ENCODE data around the gene ZNF280D. TPM values are rescaled to one million over a fixed set of nuclear protein-coding genes. Genes with fewer than 3 reads are reported as not detected.
A peak's percentile ranks its signal among the peaks of the same experiment; 100 is the strongest.

ZNF280D gene
- polyA plus RNA-seq, 1 donor from 2014 or later: 35.4 TPM

DNA sequence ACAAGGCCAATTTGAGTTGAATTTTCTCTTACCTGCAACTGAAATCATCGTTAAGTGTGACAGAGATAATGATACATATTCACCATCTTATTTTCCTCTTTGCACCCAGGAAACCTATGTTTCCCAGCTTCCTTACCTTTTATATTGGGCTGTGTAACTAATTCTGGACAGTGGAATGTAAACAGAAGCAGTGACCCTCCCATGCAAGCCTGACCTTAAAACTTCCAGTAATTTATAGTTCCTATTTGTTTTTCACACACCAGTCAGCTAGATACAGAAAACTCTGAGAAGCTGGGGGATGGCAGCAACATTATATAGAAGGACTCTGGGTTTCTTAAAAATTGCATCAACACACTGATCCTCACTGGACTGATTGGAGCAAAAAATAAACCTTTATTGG is 4.5 kb upstream of the ZNF280D start (continued):
- no peak for TF ChIP-seq EZH2 (IDR thresholded peaks at IDR 0.05; ENCODE audit: borderline replicate concordance, insufficient read depth, low read length, poor library complexity, severe bottlenecking)
- no peak for TF ChIP-seq POLR2AphosphoS5 (IDR thresholded peaks at IDR 0.05)
- no peak for TF ChIP-seq SMC3 (conservative IDR thresholded peaks at IDR 0.05; ENCODE audit: poor library complexity)

DNA sequence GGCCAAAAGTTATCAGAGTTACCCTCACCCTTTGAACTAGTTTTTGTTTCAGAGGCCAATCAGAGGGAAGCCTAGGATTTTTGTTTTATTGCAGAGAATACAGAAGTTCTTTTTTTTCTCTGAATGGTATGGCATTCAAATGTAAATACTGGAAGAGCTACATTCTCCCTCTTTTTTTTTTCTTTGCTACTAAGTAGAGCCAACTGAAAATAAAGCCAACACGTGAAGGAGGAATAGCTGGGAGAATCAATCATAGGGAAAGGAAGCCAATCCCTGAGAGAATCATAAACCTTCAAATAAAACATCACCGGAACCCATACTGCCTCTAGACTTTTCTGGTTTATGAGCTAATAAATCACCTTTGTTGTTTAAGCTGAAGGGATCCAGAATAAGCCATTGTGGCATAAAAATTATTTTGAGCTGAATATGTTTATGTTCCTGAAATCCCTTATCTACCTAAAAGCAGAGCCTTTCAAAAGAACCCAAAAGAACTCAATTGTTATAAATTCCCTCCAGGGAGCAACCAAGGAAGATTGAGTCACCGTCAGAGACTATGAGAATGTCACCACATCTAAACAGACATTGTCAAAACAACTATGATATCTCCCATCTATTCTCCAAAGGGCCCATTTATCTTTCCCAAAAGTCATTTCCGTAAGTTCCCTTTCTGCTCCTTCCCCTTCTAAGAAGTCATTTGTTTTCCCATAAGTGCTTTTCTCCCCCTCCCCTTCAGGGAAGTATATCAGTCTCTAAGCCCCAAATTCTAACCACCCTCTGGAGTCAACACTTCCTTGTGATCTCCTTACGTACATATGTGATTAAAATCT is 3.8 kb upstream of the ZNF280D start:
- no peaks in the 10 kb centered on the region for H3K27me3 ChIP-seq (ENCODE audit: insufficient read depth, low read depth, low read length)
- no peak overlapping the region for H3K9ac ChIP-seq (ENCODE audit: low read length)
- H4K20me1 ChIP-seq (ENCODE audit: insufficient read depth): no peaks in the 10 kb centered on the region
- H3K79me2 ChIP-seq (replicated peaks; ENCODE audit: insufficient read depth, low read length): no peaks in the 10 kb centered on the region
- H3F3A ChIP-seq (ENCODE audit: insufficient read depth, low read length, poor library complexity, severe bottlenecking): no peaks in the 10 kb centered on the region
- H3K4me3 ChIP-seq (ENCODE audit: low read length): no peak overlapping the region
- H3K4me2 ChIP-seq (ENCODE audit: low read length): no peak overlapping the region
- H3K27ac ChIP-seq (ENCODE audit: low read length): no peak overlapping the region
- TF ChIP-seq SMC3 (conservative IDR thresholded peaks at IDR 0.05; ENCODE audit: poor library complexity) (no peak), POLR2AphosphoS5 (IDR thresholded peaks at IDR 0.05) (peak; percentile 24)
- TF ChIP-seq, protein P1, sequence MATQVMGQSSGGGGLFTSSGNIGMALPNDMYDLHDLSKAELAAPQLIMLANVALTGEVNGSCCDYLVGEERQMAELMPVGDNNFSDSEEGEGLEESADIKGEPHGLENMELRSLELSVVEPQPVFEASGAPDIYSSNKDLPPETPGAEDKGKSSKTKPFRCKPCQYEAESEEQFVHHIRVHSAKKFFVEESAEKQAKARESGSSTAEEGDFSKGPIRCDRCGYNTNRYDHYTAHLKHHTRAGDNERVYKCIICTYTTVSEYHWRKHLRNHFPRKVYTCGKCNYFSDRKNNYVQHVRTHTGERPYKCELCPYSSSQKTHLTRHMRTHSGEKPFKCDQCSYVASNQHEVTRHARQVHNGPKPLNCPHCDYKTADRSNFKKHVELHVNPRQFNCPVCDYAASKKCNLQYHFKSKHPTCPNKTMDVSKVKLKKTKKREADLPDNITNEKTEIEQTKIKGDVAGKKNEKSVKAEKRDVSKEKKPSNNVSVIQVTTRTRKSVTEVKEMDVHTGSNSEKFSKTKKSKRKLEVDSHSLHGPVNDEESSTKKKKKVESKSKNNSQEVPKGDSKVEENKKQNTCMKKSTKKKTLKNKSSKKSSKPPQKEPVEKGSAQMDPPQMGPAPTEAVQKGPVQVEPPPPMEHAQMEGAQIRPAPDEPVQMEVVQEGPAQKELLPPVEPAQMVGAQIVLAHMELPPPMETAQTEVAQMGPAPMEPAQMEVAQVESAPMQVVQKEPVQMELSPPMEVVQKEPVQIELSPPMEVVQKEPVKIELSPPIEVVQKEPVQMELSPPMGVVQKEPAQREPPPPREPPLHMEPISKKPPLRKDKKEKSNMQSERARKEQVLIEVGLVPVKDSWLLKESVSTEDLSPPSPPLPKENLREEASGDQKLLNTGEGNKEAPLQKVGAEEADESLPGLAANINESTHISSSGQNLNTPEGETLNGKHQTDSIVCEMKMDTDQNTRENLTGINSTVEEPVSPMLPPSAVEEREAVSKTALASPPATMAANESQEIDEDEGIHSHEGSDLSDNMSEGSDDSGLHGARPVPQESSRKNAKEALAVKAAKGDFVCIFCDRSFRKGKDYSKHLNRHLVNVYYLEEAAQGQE (IDR thresholded peaks at IDR 0.05; ENCODE audit: borderline replicate concordance): no peak
- H3K9me3 ChIP-seq (ENCODE audit: low read length): no peaks in the 10 kb centered on the region
- no peaks in the 10 kb centered on the region for H3K9me2 ChIP-seq (ENCODE audit: insufficient read depth, low read length)
- no peaks in the 10 kb centered on the region for H3K36me3 ChIP-seq (ENCODE audit: insufficient read depth, low read length)
- no peak overlapping the region for H2AFZ ChIP-seq (ENCODE audit: low read depth, low read length)

DNA sequence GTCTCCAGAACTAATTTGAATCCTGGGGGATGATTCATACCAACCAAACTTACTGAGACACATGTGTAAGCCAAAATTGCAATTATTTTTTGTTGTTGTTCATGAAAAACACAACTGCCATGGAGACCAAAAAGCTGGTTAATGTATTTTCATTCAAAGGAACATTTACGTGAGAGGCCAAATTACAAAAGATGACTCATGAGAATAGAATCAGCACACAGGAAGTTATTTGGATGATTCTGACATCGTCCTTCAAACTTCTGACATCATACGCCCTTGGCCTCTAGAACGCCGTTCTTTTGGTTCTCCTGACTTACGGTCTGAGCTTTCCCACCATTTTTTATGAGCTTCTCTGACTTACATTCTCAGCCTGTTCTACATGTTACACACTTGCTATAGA is 3.0 kb upstream of the ZNF280D start:
- H3K27ac ChIP-seq (ENCODE audit: low read length): no peak overlapping the region
- no peaks in the 10 kb centered on the region for H3K9me2 ChIP-seq (ENCODE audit: insufficient read depth, low read length)
- no peaks in the 10 kb centered on the region for H4K20me1 ChIP-seq (ENCODE audit: insufficient read depth)
- H3K4me2 ChIP-seq (ENCODE audit: low read length): no peak overlapping the region
- H2AFZ ChIP-seq (ENCODE audit: low read depth, low read length): no peak overlapping the region
- H3K9me3 ChIP-seq (ENCODE audit: low read length): no peaks in the 10 kb centered on the region
- no peak overlapping the region for H3K9ac ChIP-seq (ENCODE audit: low read length)
- no peaks in the 10 kb centered on the region for H3K27me3 ChIP-seq (ENCODE audit: insufficient read depth, low read depth, low read length)
- peaks cover 6% of the 10 kb centered on the region for H3K79me2 ChIP-seq (replicated peaks; ENCODE audit: insufficient read depth, low read length)
- H3K4me3 ChIP-seq (ENCODE audit: low read length): no peak overlapping the region
- no peak for TF ChIP-seq MXI1 (conservative IDR thresholded peaks at IDR 0.05; ENCODE audit: poor library complexity, severe bottlenecking)
- TF ChIP-seq, protein P1 (IDR thresholded peaks at IDR 0.05; ENCODE audit: borderline replicate concordance): no peak
- TF ChIP-seq SMC3 (conservative IDR thresholded peaks at IDR 0.05; ENCODE audit: poor library complexity): no peak
- TF ChIP-seq EZH2 (IDR thresholded peaks at IDR 0.05; ENCODE audit: borderline replicate concordance, insufficient read depth, low read length, poor library complexity, severe bottlenecking): no peak
- no peak for TF ChIP-seq POLR2AphosphoS5 (IDR thresholded peaks at IDR 0.05)
- no peak for TF ChIP-seq TAF1 (IDR thresholded peaks at IDR 0.05; ENCODE audit: low read depth)
- TF ChIP-seq, protein P2, sequence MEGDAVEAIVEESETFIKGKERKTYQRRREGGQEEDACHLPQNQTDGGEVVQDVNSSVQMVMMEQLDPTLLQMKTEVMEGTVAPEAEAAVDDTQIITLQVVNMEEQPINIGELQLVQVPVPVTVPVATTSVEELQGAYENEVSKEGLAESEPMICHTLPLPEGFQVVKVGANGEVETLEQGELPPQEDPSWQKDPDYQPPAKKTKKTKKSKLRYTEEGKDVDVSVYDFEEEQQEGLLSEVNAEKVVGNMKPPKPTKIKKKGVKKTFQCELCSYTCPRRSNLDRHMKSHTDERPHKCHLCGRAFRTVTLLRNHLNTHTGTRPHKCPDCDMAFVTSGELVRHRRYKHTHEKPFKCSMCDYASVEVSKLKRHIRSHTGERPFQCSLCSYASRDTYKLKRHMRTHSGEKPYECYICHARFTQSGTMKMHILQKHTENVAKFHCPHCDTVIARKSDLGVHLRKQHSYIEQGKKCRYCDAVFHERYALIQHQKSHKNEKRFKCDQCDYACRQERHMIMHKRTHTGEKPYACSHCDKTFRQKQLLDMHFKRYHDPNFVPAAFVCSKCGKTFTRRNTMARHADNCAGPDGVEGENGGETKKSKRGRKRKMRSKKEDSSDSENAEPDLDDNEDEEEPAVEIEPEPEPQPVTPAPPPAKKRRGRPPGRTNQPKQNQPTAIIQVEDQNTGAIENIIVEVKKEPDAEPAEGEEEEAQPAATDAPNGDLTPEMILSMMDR (IDR thresholded peaks at IDR 0.05; ENCODE audit: poor library complexity, severe bottlenecking): no peak
- no peak for TF ChIP-seq RAD21 (conservative IDR thresholded peaks at IDR 0.05)
- TF ChIP-seq EP300 (conservative IDR thresholded peaks at IDR 0.05; ENCODE audit: poor library complexity, severe bottlenecking): no peak
- H3K36me3 ChIP-seq (ENCODE audit: insufficient read depth, low read length): no peaks in the 10 kb centered on the region
- no peaks in the 10 kb centered on the region for H3F3A ChIP-seq (ENCODE audit: insufficient read depth, low read length, poor library complexity, severe bottlenecking)
